ENCODE results near the gene ELMO1.

DNA sequence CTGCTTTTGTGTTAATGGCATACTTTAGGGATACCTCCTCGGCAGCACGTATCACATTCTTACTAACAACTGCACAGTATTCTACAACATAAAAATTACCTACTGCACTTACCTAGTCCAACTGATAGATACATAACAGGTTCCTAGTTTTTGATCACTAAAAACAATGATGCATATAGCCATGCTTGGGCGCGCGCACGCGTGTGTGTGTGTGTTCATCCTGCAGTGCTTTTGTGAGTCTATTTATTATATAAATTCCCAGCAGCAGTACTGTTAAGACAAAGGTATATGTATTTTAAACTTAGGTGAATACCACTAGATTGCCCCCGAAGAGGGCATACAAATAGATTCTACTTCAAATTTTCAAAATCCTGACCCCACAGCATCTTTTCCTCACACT is 181.4 kb downstream of the ELMO1 start:
- TF ChIP-seq NFKBIZ (CRISPR knock-in tag; IDR thresholded peaks at IDR 0.05) (no peak), NFIC (IDR thresholded peaks at IDR 0.05; ENCODE audit: low read length) (no peak), SIX4 (CRISPR knock-in tag; IDR thresholded peaks at IDR 0.05) (no peak), ZNF598 (CRISPR knock-in tag; IDR thresholded peaks at IDR 0.05; ENCODE audit: borderline replicate concordance) (no peak), POLR2A (IDR thresholded peaks at IDR 0.05; ENCODE audit: insufficient read depth in 1 of 2, low read depth in 2 of 2, low read length in 2 of 2) (no peak), REST (IDR thresholded peaks at IDR 0.05; ENCODE audit: borderline replicate concordance in 1 of 2, low read depth in 1 of 2, low read length in 2 of 2) (no peak)
- TF ChIP-seq, protein P1, sequence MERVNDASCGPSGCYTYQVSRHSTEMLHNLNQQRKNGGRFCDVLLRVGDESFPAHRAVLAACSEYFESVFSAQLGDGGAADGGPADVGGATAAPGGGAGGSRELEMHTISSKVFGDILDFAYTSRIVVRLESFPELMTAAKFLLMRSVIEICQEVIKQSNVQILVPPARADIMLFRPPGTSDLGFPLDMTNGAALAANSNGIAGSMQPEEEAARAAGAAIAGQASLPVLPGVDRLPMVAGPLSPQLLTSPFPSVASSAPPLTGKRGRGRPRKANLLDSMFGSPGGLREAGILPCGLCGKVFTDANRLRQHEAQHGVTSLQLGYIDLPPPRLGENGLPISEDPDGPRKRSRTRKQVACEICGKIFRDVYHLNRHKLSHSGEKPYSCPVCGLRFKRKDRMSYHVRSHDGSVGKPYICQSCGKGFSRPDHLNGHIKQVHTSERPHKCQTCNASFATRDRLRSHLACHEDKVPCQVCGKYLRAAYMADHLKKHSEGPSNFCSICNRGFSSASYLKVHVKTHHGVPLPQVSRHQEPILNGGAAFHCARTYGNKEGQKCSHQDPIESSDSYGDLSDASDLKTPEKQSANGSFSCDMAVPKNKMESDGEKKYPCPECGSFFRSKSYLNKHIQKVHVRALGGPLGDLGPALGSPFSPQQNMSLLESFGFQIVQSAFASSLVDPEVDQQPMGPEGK (CRISPR knock-in tag; IDR thresholded peaks at IDR 0.05) = no peak

Data from HepG2 (cell line).